Activated CD8-positive, alpha-beta memory T cell treated with anti-CD3 and anti-CD28 coated beads, Interleukin-2, amount 50 U/mL, for 24 hours (primary cell): ENCODE measurements around the gene NCBP2L.
A peak's percentile ranks its signal among the peaks of the same experiment; 100 is the strongest.

Source experiments
- DNase-seq: peaks from one replicate; pipeline ENCODE4 v3.0.0-alpha.2; 2020; ENCODE audit errors: extremely low read depth

The NCBP2L gene

GRCh38 chrX:107752714-107753113, 24.8 kb upstream of the NCBP2L start:
- no peak for DNase-seq

- no peak for DNase-seq
These were observed 24.3 kb upstream of the NCBP2L start for GRCh38 chrX:107753187-107753586.

GRCh38 chrX:107755721-107756120, 21.8 kb upstream of the NCBP2L start:
- DNase-seq = no peak

- no peak for DNase-seq
These were observed 19.2 kb upstream of the NCBP2L start for GRCh38 chrX:107758231-107758766.

GRCh38 chrX:107760304-107761077, 17.0 kb upstream of the NCBP2L start:
- DNase-seq = no peak

- DNase-seq = no peak
These were observed 13.9 kb upstream of the NCBP2L start for GRCh38 chrX:107763647-107764046.

GRCh38 chrX:107764845-107765608, 12.5 kb upstream of the NCBP2L start:
- no peak for DNase-seq

- no peak for DNase-seq
These were observed 10.9 kb upstream of the NCBP2L start for GRCh38 chrX:107766470-107767150.

GRCh38 chrX:107768051-107768450, 9.5 kb upstream of the NCBP2L start:
- DNase-seq = no peak

GRCh38 chrX:107769581-107770317, 7.8 kb upstream of the NCBP2L start:
- DNase-seq = no peak

GRCh38 chrX:107773206-107773605, 4.3 kb upstream of the NCBP2L start:
- no peak for DNase-seq

- DNase-seq = no peak
These were observed 3.6 kb upstream of the NCBP2L start for GRCh38 chrX:107773906-107774435.

- no peak for DNase-seq
These were observed 2.4 kb upstream of the NCBP2L start for GRCh38 chrX:107775000-107775733.

GRCh38 chrX:107775734-107776511, 1.6 kb upstream of the NCBP2L start, which contains the start of gene TSC22D3:
Gene TSC22D3, minus strand, starts transcription at chrX:107775787. Its CDS starts 368 bp downstream, at chrX:107775419.
- DNase-seq = no peak

- peak; percentile 41 for DNase-seq
These were observed 641 bp upstream of the NCBP2L start for GRCh38 chrX:107776649-107777535.

- DNase-seq = no peak
These were observed 3.0 kb downstream of the NCBP2L start for GRCh38 chrX:107780525-107780924.

GRCh38 chrX:107787827-107788226, 10.3 kb downstream of the NCBP2L start:
- no peak for DNase-seq

GRCh38 chrX:107804427-107804826, 26.9 kb downstream of the NCBP2L start:
- DNase-seq = no peak

- DNase-seq = no peak
These were observed 27.6 kb downstream of the NCBP2L start for GRCh38 chrX:107805179-107805578.
